Mucosa of gallbladder (tissue), 1 donor: Measurements from ENCODE around the gene AKAP17A. TPM values are rescaled to one million over a fixed set of nuclear protein-coding genes. Genes with fewer than 3 reads are reported as not detected.

Experiments
- DNase-seq: peaks from one replicate; pipeline ENCODE4 v3.0.0-alpha.2; 2020; ENCODE audit warnings: low spot score
- total RNA-seq: library from RNA; stranded (reverse); gene quantifications from one replicate; pipeline ENCODE4 v1.2.1, GENCODE V29; 2021
- donor health status: DM: no; HTN: no; CAD: no.

The AKAP17A gene
- total RNA-seq, 1 donor from 2014 or later, result 52.9 TPM

GRCh38 chrX:1582686-1583437 is 8.5 kb upstream of the AKAP17A start:
- DNase-seq, result no peak

- no peak for DNase-seq
Observed at GRCh38 chrX:1584237-1585011, 7.0 kb upstream of the AKAP17A start.

DNA sequence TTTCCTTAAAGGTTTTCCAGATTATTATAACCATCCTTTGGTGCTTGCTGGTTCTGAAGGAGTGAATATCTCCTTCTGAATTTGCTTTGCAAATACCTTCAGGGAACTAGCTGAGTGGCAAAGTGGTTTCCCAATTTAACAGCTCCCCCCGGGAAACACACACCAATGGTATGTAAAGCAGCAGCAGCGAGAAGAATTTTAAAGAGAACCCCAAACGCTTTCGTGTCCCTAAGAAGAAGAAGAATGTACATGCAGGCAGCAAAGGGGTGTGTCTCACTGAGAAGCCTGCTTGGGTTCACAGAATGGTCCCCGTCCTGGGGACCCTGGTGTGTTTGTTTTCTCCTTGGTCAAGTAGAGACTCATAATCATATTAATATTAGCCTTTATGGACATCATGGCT is 4.2 kb upstream of the AKAP17A start:
- no peak for DNase-seq

- no peak for DNase-seq
Observed at GRCh38 chrX:1589356-1590130, 1.9 kb upstream of the AKAP17A start.

DNA sequence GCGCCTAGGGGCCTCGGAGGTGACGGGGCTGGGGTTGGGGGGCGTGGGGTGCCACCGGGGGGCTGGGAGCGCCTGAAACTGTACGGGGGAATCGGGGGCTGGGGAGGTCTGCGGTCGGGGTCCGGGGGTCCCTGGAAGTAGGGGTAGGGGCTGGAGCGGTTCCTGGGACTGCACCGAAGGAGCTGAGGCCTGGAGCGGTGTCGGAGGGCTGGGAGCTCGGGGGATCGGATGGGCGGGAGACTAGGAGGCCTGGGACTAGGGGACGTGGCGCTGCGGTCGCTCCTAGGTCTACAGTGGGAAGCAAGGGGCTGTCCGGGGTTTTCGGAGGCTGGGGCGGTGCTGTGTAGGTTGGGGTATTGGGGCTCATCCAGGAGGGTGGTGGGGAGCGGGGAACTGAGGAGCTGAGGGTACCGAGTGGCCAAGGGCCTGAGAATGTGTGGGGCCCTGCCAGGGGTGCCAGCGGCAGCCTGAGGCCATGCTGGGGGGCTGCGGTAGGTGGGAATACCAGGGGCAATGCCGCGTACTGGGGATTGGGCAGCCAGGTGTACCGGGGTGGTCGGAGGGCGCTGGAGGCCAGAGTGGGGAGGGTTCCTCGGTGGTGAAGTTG is 562 bp downstream of the AKAP17A start:
- DNase-seq, result no peak

GRCh38 chrX:1592470-1593142 is 1.2 kb downstream of the AKAP17A start:
- DNase-seq, result no peak

DNA sequence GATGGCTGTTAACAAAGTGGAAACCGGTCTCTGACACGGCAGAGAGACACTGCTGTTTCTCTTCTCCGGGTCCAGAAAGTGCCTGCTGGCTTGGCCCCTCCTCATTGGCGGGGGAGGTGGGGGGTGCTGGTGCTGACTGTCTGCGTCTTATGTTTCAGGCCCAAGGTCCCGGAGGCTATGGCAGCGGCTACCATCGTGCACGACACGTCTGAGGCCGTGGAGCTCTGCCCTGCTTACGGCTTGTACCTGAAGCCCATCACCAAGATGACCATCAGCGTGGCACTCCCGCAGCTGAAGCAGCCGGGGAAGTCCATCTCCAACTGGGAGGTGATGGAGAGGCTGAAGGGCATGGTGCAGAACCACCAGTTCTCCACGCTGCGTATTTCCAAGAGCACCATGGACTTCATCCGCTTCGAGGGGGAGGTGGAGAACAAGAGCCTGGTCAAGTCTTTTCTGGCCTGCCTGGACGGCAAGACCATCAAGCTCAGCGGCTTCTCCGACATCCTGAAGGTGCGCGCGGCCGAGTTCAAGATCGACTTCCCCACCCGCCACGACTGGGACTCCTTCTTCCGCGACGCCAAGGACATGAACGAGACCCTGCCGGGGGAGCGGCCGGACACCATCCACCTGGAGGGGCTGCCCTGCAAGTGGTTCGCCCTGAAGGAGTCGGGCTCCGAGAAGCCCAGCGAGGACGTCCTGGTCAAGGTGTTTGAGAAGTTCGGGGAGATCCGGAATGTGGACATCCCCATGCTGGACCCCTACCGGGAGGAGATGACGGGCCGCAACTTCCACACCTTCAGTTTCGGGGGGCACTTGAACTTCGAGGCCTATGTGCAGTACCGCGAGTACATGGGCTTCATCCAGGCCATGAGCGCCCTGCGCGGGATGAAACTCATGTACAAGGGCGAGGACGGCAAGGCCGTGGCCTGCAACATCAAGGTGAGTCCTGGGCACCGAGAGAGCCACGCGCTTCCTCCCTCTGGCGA is 2.2 kb downstream of the AKAP17A start:
- no peak for DNase-seq

DNA sequence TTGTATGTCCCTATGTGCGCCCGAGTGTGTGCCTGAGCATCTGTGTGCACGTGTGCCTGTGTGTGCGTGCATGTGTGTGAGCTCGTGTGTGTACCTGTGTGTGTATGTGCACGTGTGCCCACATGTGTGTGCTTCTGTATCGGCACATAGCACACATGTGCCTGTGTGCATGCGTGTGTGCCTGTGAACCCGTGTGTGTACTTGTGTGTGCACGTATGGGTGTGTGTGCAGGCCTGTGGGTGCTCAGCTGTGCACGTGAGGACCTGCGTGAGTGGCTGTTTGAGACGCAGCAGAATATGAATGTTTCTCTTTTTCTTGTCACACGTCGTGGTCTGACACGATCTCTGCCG is 4.3 kb downstream of the AKAP17A start:
- DNase-seq, result no peak

DNA sequence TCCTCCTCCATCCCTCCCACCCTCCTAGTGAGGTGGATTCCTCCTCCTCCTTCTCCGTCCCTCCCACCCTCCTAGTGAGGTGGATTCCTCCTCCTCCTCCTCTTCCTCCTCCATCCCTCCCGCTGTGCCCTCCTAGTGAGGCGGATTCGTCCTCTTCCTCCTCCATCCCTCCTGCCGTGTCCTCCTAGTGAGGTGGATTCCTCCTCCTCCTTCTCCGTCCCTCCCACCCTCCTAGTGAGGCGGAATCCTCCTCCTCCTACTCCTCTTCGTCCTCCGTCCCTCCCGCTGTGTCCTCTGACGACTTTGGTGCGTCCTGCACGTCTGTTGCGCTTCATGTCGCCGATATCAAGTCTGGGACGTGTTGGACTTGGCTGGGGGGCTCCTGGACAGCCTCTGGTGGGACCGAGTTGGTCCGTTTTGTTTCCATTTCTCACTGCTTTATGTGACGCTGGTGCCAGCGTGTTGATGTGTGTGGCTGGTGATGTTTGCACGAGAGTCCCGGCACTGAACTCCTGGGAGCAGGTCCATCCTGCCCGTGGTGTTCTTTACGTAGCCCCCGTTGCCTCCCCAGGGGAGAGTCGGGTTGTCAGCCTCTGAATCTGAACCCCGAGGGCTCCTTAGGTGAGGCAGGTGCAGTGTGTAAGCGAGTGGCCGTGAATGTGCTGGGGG is 5.4 kb downstream of the AKAP17A start:
- no peak for DNase-seq

GRCh38 chrX:1597345-1598020 is 6.1 kb downstream of the AKAP17A start:
- no peak for DNase-seq

- no peak for DNase-seq
Observed at GRCh38 chrX:1598021-1598875, 6.8 kb downstream of the AKAP17A start.

DNA sequence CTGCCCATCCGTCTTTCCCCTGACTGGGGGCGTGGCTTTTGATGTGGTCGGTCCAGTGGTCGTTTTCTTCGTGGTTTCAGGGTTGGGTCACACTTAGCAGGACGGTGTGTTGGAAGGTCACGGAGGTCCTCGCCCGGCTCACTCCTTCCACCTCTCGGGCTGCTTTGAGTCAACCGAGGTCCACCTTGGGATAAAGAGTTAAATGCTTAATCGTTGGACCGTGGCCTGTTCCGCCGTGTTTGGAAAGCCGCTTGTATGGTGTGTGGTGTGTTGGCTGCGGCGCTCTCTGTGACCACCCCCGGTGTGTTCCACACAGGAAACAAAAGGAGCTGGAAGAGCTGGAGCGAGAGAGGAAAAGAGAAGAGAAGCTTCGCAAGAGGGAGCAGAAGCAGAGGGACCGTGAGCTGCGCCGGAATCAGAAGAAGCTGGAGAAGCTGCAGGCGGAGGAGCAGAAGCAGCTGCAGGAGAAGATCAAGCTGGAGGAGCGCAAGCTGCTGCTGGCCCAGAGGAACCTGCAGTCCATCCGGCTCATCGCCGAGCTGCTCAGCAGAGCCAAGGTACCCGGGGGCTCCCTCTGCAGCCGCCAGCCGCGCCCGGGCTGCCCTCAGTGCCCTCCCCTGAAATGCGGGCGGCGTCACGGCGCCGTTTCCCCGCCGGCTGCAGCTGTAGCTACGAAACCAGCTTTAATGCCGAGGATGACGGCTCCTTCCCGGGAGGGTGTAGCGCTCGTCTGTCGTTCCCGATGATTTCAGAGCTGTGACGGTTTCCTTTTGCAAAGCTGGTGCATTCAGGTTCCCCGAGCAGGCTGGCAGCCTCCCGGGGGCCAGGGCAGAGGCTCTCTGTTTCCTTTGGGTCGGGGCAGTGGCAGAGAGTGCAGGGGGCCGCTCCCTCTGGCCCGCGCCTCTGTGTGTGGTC is 7.7 kb downstream of the AKAP17A start:
- no peak for DNase-seq

- no peak for DNase-seq
Observed at GRCh38 chrX:1599791-1600405, 8.5 kb downstream of the AKAP17A start.

DNA sequence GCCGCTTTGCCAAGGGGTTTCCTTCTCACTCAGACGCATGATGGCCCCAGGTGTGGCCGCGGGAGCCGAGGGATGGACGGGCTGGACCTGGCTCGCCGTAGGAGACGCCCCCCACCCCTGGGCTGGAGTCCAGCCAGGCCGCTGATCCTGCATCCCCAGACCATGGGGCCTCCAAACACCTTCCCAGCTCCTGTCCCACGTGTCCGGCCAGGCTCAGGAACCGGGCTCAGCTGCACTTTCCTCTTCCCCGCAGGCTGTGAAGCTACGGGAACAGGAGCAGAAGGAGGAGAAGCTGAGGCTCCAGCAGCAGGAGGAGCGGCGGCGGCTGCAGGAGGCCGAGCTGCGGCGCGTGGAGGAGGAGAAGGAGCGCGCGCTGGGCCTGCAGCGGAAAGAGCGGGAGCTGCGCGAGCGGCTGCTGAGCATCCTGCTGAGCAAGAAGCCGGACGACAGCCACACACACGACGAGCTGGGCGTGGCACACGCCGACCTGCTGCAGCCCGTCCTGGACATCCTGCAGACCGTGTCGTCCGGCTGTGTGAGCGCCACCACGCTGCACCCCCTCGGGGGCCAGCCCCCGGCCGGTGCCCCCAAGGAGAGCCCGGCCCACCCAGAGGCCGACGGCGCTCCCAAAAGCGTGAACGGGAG is 9.1 kb downstream of the AKAP17A start:
- no peak for DNase-seq

GRCh38 chrX:1601051-1601767 is 9.8 kb downstream of the AKAP17A start:
- DNase-seq, result no peak

DNA sequence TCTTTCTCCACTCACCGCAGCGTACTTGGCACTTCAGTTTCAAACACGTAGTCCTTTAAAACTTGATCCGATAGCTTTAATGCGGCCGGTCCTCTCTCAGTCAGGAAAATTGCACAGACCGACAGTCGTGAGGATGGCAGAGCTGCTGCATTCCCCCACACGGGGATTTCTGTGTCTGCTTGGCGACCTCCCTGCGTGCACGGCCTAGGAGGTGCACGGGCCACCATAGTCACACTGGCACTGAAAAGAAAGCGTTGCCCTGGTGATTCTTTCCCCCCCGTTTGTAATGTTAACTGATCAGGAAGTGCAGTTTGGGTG is 10.3 kb downstream of the AKAP17A start:
- DNase-seq, result no peak
